Stimulated activated CD4-positive, alpha-beta T cell treated with anti-CD3 and anti-CD28 coated beads, Interleukin-2, amount 100 ng/mL, for 4 hours (primary cell): ENCODE results near the gene KRTAP12-3.
"Not testable (repeated sequence)": the region's sequence is repeated elsewhere in the genome, so short reads cannot be mapped to it uniquely, and the experiment has no call there.

Source experiments
- DNase-seq: peaks from one replicate; pipeline ENCODE4 v3.0.0-alpha.2; 2020; ENCODE audit warnings: low read depth

The KRTAP12-3 gene

GRCh38 chr21:44685050-44685449 lies 27.3 kb downstream of the KRTAP12-3 start:
- not testable (repeated sequence) for DNase-seq

- DNase-seq, result no peak
Observed at GRCh38 chr21:44686000-44686781, 28.5 kb downstream of the KRTAP12-3 start.

DNA sequence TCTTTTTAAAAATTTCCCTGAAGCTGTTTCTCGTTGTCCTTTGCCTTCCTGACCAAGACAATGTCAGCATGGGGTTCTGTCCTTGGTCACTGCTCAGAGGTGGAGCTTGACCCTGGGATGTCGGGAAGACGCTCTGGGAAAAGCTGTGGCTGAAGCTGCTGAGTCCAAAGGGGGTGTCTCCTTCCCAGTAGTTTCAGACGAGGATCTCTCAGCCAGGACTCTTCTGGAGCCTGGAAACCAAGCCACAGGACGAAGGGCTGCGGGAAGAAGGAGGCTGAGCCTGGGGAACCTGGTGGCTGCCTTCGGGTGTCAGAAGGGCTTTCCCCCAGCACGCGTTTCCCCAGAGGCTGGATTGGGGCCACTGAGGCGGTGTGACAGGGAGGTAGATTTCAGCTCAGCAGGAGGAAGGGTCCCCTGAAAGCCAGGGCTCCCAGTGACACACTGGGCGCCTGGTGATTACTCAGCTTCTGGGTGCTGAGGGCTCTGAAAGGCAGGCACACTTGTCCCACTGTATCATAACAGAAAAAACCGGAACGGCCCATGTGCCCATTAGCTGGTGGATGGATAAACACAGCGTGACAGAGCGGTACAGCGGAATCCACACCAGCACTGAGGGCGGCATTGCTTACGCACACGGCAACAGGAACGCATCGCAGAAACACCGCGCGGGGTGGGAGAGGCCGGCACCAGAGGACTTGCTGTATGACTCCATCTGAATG lies 29.3 kb downstream of the KRTAP12-3 start:
- no peak for DNase-seq

- no peak for DNase-seq
Observed at GRCh38 chr21:44687671-44688070, 29.9 kb downstream of the KRTAP12-3 start.

DNA sequence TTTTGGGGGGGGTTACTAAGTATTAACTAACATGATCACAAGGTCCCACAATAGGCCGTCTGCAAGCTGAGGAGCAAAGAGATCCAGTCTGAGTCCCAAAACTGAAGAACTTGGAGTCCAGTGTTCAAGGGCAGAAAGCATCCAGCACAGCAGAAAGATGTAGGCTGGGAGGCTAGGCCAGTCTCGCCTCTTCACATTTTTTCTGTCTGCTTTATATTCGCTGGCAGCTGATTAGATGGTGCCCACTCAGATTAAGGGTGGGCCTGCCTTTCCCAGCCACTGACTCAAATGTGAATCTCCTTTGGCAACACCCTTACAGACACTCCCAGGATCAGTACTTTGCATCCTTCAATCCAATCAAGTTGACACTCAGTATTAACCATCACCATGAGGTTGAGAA lies 32.0 kb downstream of the KRTAP12-3 start:
- DNase-seq, result not testable (repeated sequence)

- DNase-seq, result no peak
Observed at GRCh38 chr21:44691686-44692085, 34.0 kb downstream of the KRTAP12-3 start.

- no peak for DNase-seq
Observed at GRCh38 chr21:44692798-44693512, 35.2 kb downstream of the KRTAP12-3 start.

GRCh38 chr21:44694776-44695175 lies 37.0 kb downstream of the KRTAP12-3 start:
- DNase-seq, result no peak

- DNase-seq, result no peak
Observed at GRCh38 chr21:44695184-44695583, 37.5 kb downstream of the KRTAP12-3 start.

- no peak for DNase-seq
Observed at GRCh38 chr21:44695641-44696040, 37.9 kb downstream of the KRTAP12-3 start.

GRCh38 chr21:44696572-44696971 lies 38.8 kb downstream of the KRTAP12-3 start:
- DNase-seq, result no peak

- not testable (repeated sequence) for DNase-seq
Observed at GRCh38 chr21:44697172-44697810, 39.6 kb downstream of the KRTAP12-3 start, which contains the start of gene KRTAP10-12. Gene KRTAP10-12 (plus strand): TSS chr21:44697172. CDS start chr21:44697202, 30 bp downstream.

DNA sequence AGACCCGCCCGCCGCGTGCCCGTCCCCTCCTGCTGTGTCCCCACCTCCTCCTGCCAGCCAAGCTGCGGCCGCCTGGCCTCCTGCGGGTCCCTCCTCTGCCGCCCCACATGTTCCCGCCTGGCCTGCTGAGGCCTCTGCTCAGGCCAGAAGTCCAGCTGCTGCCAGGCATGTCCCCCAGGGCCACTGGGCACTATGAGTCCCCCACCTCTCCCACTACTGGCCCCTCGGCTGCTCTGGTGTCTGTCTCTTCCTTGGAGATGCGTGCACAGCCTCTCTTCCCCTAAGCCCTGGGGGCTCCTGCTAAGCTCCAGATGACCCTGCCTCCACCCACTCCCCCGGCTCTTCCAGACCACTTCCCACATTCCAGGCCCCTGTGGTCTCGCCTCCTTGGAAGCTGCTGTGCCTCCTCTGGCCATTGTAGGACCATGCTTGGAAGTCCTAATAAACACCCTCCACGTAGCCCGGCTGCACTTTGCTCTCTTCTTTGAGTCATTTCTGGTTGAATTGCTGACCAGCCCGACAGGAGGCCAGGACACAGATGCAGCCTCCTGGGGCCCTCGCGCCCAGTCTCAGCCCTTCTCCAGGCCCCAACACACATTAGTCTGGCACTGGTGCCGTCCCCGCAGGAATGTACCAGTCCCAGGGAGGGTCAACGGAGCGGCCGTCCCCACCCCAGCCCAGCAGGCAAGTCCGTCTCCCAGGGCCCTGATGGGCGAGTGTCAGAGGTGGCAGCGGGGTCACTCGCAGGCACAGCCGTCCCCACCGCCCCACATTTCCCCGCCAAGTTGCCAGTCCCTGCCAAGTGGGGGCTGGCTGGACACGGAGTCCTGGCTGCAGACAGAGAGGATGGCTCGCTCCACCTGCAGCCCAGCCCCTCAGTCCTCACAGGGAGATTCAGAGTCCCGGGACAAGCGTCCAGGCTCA lies 40.3 kb downstream of the KRTAP12-3 start:
- no peak for DNase-seq

- DNase-seq, result no peak
Observed at GRCh38 chr21:44699502-44700001, 41.8 kb downstream of the KRTAP12-3 start.

DNA sequence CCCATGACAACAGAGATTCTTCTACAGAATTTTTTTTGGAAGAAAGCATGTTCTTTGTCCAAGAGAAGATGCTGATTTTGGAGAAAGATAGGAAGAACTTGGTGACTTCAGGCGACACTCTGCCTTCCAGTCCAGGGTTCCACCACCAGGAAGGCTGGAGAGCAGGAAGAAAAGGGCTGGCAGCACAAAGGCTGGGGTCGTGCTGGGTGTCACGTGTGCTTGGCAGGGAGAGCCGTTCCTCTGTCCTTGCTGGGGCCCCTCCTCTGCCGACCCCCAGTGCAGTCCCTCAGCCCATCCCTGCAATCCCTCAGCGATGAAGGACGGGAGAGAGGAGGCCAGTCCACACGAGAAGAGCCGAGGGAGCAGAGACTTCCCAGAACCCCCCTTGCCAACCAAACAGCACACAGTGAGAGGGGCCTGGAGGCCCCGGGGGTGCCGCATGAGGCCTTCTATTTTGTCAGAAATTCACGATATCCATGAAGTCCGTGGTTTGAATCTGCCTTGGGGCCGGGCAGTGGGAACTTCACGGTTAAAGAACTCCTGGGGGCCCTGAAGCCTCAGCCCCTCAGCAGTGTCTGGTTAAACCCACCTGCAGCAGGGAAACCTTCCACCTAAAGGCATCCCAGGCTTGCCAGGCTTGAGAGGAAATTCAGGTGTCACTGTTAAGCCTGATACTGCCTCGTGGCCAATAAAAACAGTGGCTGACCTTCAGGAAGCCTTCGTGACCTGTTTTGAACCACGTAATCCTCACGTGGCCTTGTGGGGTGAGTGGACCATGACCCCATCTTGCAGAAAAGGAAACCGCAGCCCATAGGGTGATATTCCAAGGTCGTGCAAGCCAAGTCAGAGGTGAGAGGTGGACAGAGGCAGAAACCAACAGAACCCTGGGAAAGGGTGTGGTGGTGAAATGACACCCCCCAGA lies 42.6 kb downstream of the KRTAP12-3 start:
- DNase-seq, result no peak

DNA sequence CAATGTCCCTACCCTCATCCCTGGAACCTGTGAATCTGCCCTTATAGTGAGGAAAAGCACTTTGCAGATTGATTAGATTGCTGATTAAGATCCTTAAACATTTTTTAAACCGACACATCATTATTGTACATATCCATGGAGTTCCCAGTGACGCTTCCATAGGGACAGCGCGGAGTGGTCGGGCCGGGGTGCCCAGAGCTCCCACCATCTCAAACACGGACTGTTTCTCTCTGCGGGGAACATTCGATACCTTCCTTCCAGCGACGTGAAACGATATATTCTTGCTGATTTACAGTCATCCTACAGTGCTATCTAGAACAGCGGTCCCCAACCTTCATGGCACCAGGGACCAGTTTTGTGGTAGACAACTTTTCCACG lies 43.3 kb downstream of the KRTAP12-3 start:
- no peak for DNase-seq

DNA sequence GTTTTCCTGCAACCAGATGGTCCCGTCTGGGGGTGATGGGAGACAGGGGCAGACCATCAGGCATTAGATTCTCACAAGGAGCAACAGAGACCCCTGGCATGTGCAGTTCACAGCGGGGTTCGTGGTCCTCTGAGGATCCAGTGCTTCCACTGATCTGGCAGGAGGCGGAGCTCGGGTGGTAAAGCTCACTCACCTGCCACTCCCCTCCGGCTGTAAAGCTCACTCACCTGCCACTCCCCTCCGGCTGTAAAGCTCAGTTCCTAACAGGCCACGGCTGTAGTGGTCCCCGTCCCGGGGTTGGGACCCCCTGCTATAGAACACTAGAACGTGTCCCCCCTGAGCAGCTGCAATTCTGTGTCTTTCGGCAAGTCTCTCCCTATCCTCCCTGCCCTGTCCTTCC lies 43.8 kb downstream of the KRTAP12-3 start:
- no peak for DNase-seq

- no peak for DNase-seq
Observed at GRCh38 chr21:44702111-44702972, 44.6 kb downstream of the KRTAP12-3 start.
